ENCODE data around the gene MYO3B. TPM values are rescaled to one million over a fixed set of nuclear protein-coding genes. Genes with fewer than 3 reads are reported as not detected.
A peak's percentile ranks its signal among the peaks of the same experiment; 100 is the strongest.
"Not testable (repeated sequence)": the region's sequence is repeated elsewhere in the genome, so short reads cannot be mapped to it uniquely, and the experiment has no call there.

Gene MYO3B
- total RNA-seq, 2 donors from 2014 or later: 0.16 TPM; not detected in 1

GRCh38 chr2:170652637-170653417, 474.9 kb downstream of the MYO3B start:
- peaks cover 15% of the 10 kb centered on the region for H3K4me1 Mint-ChIP-seq
- ATAC-seq (no peak), DNase-seq (no peak)
- H3K36me3 Mint-ChIP-seq (ENCODE audit: low read depth): peaks cover 3% of the 10 kb centered on the region
- H3K9me3 ChIP-seq (ENCODE audit: control insufficient read depth, low read length, poor library complexity, severe bottlenecking): no peaks in the 10 kb centered on the region
- H3K4me3 Mint-ChIP-seq: no peak overlapping the region
- peak overlapping the region; percentile 8 for H3K27ac Mint-ChIP-seq
- peaks cover 14% of the 10 kb centered on the region for H3K27me3 Mint-ChIP-seq

GRCh38 chr2:170656669-170657068, 478.7 kb downstream of the MYO3B start:
- H3K4me3 Mint-ChIP-seq: no peak overlapping the region
- peaks cover 7% of the 10 kb centered on the region for H3K4me1 Mint-ChIP-seq
- H3K27ac Mint-ChIP-seq: no peak overlapping the region
- no peak for ATAC-seq
- no peak for DNase-seq
- H3K27me3 Mint-ChIP-seq: peaks cover 10% of the 10 kb centered on the region
- H3K36me3 Mint-ChIP-seq (ENCODE audit: low read depth): peaks cover 3% of the 10 kb centered on the region
- no peaks in the 10 kb centered on the region for H3K9me3 ChIP-seq (ENCODE audit: control insufficient read depth, low read length, poor library complexity, severe bottlenecking)

- peaks cover 15% of the 10 kb centered on the region for H3K27me3 Mint-ChIP-seq
- DNase-seq: no peak
- no peaks in the 10 kb centered on the region for H3K9me3 ChIP-seq (ENCODE audit: control insufficient read depth, low read length, poor library complexity, severe bottlenecking)
- H3K4me1 Mint-ChIP-seq: no peaks in the 10 kb centered on the region
- no peak overlapping the region for H3K27ac Mint-ChIP-seq
- no peak overlapping the region for H3K4me3 Mint-ChIP-seq
- H3K36me3 Mint-ChIP-seq (ENCODE audit: low read depth): peaks cover 3% of the 10 kb centered on the region
- ATAC-seq: no peak
Measured at GRCh38 chr2:170660409-170660808, 482.5 kb downstream of the MYO3B start.

- no peak for ATAC-seq
- DNase-seq: no peak
- Mint-ChIP-seq H3K27me3 (peaks cover 30% of the 10 kb centered on the region), H3K36me3 (ENCODE audit: low read depth) (peaks cover 2% of the 10 kb centered on the region), H3K27ac (no peak overlapping the region), H3K4me3 (no peak overlapping the region), H3K4me1 (no peaks in the 10 kb centered on the region)
- H3K9me3 ChIP-seq (ENCODE audit: control insufficient read depth, low read length, poor library complexity, severe bottlenecking): no peaks in the 10 kb centered on the region
Measured at GRCh38 chr2:170665743-170666142, 487.8 kb downstream of the MYO3B start.

- H3K9me3 ChIP-seq (ENCODE audit: control insufficient read depth, low read length, poor library complexity, severe bottlenecking): no peaks in the 10 kb centered on the region
- DNase-seq: no peak
- Mint-ChIP-seq H3K4me1 (peaks cover 4% of the 10 kb centered on the region), H3K36me3 (ENCODE audit: low read depth) (peaks cover 2% of the 10 kb centered on the region), H3K27ac (no peak overlapping the region), H3K4me3 (no peak overlapping the region), H3K27me3 (peaks cover 33% of the 10 kb centered on the region)
- no peak for ATAC-seq
Measured at GRCh38 chr2:170669909-170670308, 492.0 kb downstream of the MYO3B start.

- no peaks in the 10 kb centered on the region for H3K9me3 ChIP-seq (ENCODE audit: control insufficient read depth, low read length, poor library complexity, severe bottlenecking)
- no peak overlapping the region for H3K4me3 Mint-ChIP-seq
- peaks cover 40% of the 10 kb centered on the region for H3K27me3 Mint-ChIP-seq
- no peak for ATAC-seq
- H3K27ac Mint-ChIP-seq: no peak overlapping the region
- H3K4me1 Mint-ChIP-seq: peaks cover 4% of the 10 kb centered on the region
- H3K36me3 Mint-ChIP-seq (ENCODE audit: low read depth): peaks cover 2% of the 10 kb centered on the region
- DNase-seq: no peak
Measured at GRCh38 chr2:170670651-170671050, 492.7 kb downstream of the MYO3B start.

- H3K4me3 Mint-ChIP-seq: no peak overlapping the region
- H3K36me3 Mint-ChIP-seq (ENCODE audit: low read depth): peaks cover 2% of the 10 kb centered on the region
- DNase-seq (no peak), ATAC-seq (no peak)
- H3K9me3 ChIP-seq (ENCODE audit: control insufficient read depth, low read length, poor library complexity, severe bottlenecking): no peaks in the 10 kb centered on the region
- peaks cover 4% of the 10 kb centered on the region for H3K4me1 Mint-ChIP-seq
- no peak overlapping the region for H3K27ac Mint-ChIP-seq
- H3K27me3 Mint-ChIP-seq: peaks cover 40% of the 10 kb centered on the region
Measured at GRCh38 chr2:170671079-170671478, 493.1 kb downstream of the MYO3B start.

- not testable (repeated sequence) for H3K4me1 Mint-ChIP-seq; DNase-seq; H3K9me3 ChIP-seq (ENCODE audit: control insufficient read depth, low read length, poor library complexity, severe bottlenecking); ATAC-seq; H3K27ac Mint-ChIP-seq; H3K4me3 Mint-ChIP-seq; H3K36me3 Mint-ChIP-seq (ENCODE audit: low read depth)
- H3K27me3 Mint-ChIP-seq: peaks cover 24% of the 10 kb centered on the region
Measured at GRCh38 chr2:170674282-170674681, 496.3 kb downstream of the MYO3B start.

GRCh38 chr2:170675701-170676100, 497.8 kb downstream of the MYO3B start:
- peaks cover 32% of the 10 kb centered on the region for H3K27me3 Mint-ChIP-seq
- H3K4me1 Mint-ChIP-seq: peaks cover 9% of the 10 kb centered on the region
- no peak overlapping the region for H3K27ac Mint-ChIP-seq
- H3K9me3 ChIP-seq (ENCODE audit: control insufficient read depth, low read length, poor library complexity, severe bottlenecking): no peaks in the 10 kb centered on the region
- ATAC-seq (no peak), DNase-seq (no peak)
- H3K4me3 Mint-ChIP-seq: no peak overlapping the region
- H3K36me3 Mint-ChIP-seq (ENCODE audit: low read depth): no peaks in the 10 kb centered on the region

- H3K36me3 Mint-ChIP-seq (ENCODE audit: low read depth): peaks cover 3% of the 10 kb centered on the region
- DNase-seq (no peak), ATAC-seq (no peak)
- H3K4me3 Mint-ChIP-seq: no peak overlapping the region
- H3K9me3 ChIP-seq (ENCODE audit: control insufficient read depth, low read length, poor library complexity, severe bottlenecking): no peaks in the 10 kb centered on the region
- H3K27ac Mint-ChIP-seq: no peak overlapping the region
- H3K27me3 Mint-ChIP-seq: peaks cover 34% of the 10 kb centered on the region
- H3K4me1 Mint-ChIP-seq: peaks cover 5% of the 10 kb centered on the region
Measured at GRCh38 chr2:170679607-170680079, 501.7 kb downstream of the MYO3B start.

- Mint-ChIP-seq H3K27ac (no peak overlapping the region), H3K36me3 (ENCODE audit: low read depth) (peaks cover 3% of the 10 kb centered on the region), H3K27me3 (peaks cover 33% of the 10 kb centered on the region), H3K4me3 (no peak overlapping the region), H3K4me1 (peaks cover 5% of the 10 kb centered on the region)
- no peak for DNase-seq
- no peak for ATAC-seq
- no peaks in the 10 kb centered on the region for H3K9me3 ChIP-seq (ENCODE audit: control insufficient read depth, low read length, poor library complexity, severe bottlenecking)
Measured at GRCh38 chr2:170680172-170680941, 502.4 kb downstream of the MYO3B start.

GRCh38 chr2:170681311-170681710, 503.4 kb downstream of the MYO3B start:
- no peak overlapping the region for H3K4me3 Mint-ChIP-seq
- H3K27me3 Mint-ChIP-seq: peaks cover 32% of the 10 kb centered on the region
- no peak for ATAC-seq
- no peaks in the 10 kb centered on the region for H3K9me3 ChIP-seq (ENCODE audit: control insufficient read depth, low read length, poor library complexity, severe bottlenecking)
- no peak for DNase-seq
- peaks cover 3% of the 10 kb centered on the region for H3K36me3 Mint-ChIP-seq (ENCODE audit: low read depth)
- H3K27ac Mint-ChIP-seq: no peak overlapping the region
- peaks cover 5% of the 10 kb centered on the region for H3K4me1 Mint-ChIP-seq

- Mint-ChIP-seq H3K27ac (no peak overlapping the region), H3K27me3 (peaks cover 24% of the 10 kb centered on the region), H3K36me3 (ENCODE audit: low read depth) (peaks cover 3% of the 10 kb centered on the region), H3K4me1 (no peaks in the 10 kb centered on the region), H3K4me3 (no peak overlapping the region)
- DNase-seq (no peak), ATAC-seq (no peak)
- H3K9me3 ChIP-seq (ENCODE audit: control insufficient read depth, low read length, poor library complexity, severe bottlenecking): no peaks in the 10 kb centered on the region
Measured at GRCh38 chr2:170685591-170685990, 507.6 kb downstream of the MYO3B start.

All from T-helper 17 cell (primary cell).